Esophagus muscularis mucosa (tissue), 4 donors: ENCODE data around the gene TAAR6.

Experiments
- EP300 ChIP-seq: sonication (generic); formaldehyde crosslinking; IDR thresholded peaks from one replicate; pipeline ENCODE4 v1.6.1; 2017; ENCODE audit warnings: antibody characterized with exemption
- POLR2A ChIP-seq: fragments of 450-650 bp; IDR thresholded peaks from one replicate; pipeline ENCODE4 v1.6.1; 2017; ENCODE audit warnings: antibody characterized with exemption, moderate library complexity, mild to moderate bottlenecking, low read depth
- POLR2AphosphoS5 ChIP-seq, 2 donors: sonication (generic); formaldehyde crosslinking; IDR thresholded peaks; one replicate each; pipeline ENCODE4 v1.6.1; 2017; ENCODE audit warnings: antibody characterized with exemption in 2 of 2
- TF ChIP-seq, protein P1 (sequence below), 3 experiments: fragments of 200-600 bp in 2 of 3; fragments of 450-650 bp in 1 of 3; sonication (generic) in 2 of 3; IDR thresholded peaks; one replicate each; pipeline ENCODE4 v1.5.1; 2017 to 2019; ENCODE audit warnings: antibody characterized with exemption in 3 of 3, mild to moderate bottlenecking in 2 of 3, moderate library complexity in 1 of 3

GRCh38 chr6:132530293-132530974 is 39.7 kb upstream of the TAAR6 start:
- TF ChIP-seq, protein P1, sequence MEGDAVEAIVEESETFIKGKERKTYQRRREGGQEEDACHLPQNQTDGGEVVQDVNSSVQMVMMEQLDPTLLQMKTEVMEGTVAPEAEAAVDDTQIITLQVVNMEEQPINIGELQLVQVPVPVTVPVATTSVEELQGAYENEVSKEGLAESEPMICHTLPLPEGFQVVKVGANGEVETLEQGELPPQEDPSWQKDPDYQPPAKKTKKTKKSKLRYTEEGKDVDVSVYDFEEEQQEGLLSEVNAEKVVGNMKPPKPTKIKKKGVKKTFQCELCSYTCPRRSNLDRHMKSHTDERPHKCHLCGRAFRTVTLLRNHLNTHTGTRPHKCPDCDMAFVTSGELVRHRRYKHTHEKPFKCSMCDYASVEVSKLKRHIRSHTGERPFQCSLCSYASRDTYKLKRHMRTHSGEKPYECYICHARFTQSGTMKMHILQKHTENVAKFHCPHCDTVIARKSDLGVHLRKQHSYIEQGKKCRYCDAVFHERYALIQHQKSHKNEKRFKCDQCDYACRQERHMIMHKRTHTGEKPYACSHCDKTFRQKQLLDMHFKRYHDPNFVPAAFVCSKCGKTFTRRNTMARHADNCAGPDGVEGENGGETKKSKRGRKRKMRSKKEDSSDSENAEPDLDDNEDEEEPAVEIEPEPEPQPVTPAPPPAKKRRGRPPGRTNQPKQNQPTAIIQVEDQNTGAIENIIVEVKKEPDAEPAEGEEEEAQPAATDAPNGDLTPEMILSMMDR (IDR thresholded peaks at IDR 0.05), result peak; percentile 72 to 83 (median 76)
- TF ChIP-seq POLR2A (no peak), EP300 (no peak), POLR2AphosphoS5 (IDR thresholded peaks at IDR 0.05) (no peak)
